Sigmoid colon (tissue), 7 donors: ENCODE data around the gene SCN9A. TPM values are rescaled to one million over a fixed set of nuclear protein-coding genes. Genes with fewer than 3 reads are reported as not detected.

Experiments
- DNase-seq: peaks from one replicate; pipeline ENCODE4 v3.0.0-alpha.2; 2019
- H3K27ac ChIP-seq, 4 donors: fragments of 200-600 bp; sonication (generic); one replicate each; pipeline ENCODE4 v1.5.1; 2016 to 2019; ENCODE audit warnings: mild to moderate bottlenecking in 1 of 4
- H3K27me3 ChIP-seq, 3 donors: fragments of 200-600 bp; sonication (generic); one replicate each; pipeline ENCODE4 v1.5.1; 2019; ENCODE audit warnings: mild to moderate bottlenecking in 1 of 3
- H3K36me3 ChIP-seq, 4 donors: fragments of 200-600 bp; sonication (generic); one replicate each; pipeline ENCODE4 v1.5.1; 2016 to 2019
- H3K4me1 ChIP-seq, 4 donors: fragments of 200-600 bp; sonication (generic); one replicate each; pipeline ENCODE4 v1.5.1; 2017 to 2019
- H3K4me3 ChIP-seq, 4 donors: fragments of 200-600 bp; sonication (generic); one replicate each; pipeline ENCODE4 v1.5.1; 2017 to 2019; ENCODE audit warnings: mild to moderate bottlenecking in 2 of 4, moderate library complexity in 1 of 4
- H3K9me3 ChIP-seq, 4 donors: fragments of 200-600 bp in 3 of 4; sonication (generic) in 3 of 4; one replicate each; pipeline versions ENCODE4 v1.5.1 to v1.6.1; 2013 to 2019
- CTCF ChIP-seq, 4 experiments: fragments of 450-650 bp in 3 of 4; fragments of 200-600 bp in 1 of 4; IDR thresholded peaks; one replicate each; pipeline ENCODE4 v1.5.1; 2016 to 2019; ENCODE audit warnings: antibody characterized with exemption in 4 of 4, mild to moderate bottlenecking in 3 of 4, moderate library complexity in 2 of 4
- EP300 ChIP-seq, 4 donors: sonication (generic); formaldehyde crosslinking; IDR thresholded peaks; one replicate each; pipeline ENCODE4 v1.6.1; 2017; ENCODE audit warnings: antibody characterized with exemption in 4 of 4
- POLR2A ChIP-seq, 2 donors: fragments of 450-650 bp; IDR thresholded peaks; one replicate each; pipeline ENCODE4 v1.6.1; 2016; ENCODE audit warnings: antibody characterized with exemption in 2 of 2, mild to moderate bottlenecking in 2 of 2, moderate library complexity in 2 of 2
- POLR2AphosphoS5 ChIP-seq, 4 donors: sonication (generic); formaldehyde crosslinking; IDR thresholded peaks; one replicate each; pipeline ENCODE4 v1.6.1; 2017; ENCODE audit warnings: antibody characterized with exemption in 4 of 4
- WGBS, 2 donors: extraction: QIAGEN DNeasy Blood & Tissue Kit; methylation state at CpG; one replicate each; pipeline ENCODE4 v1.1.7; 2013; 5-methylcytosine and 5-hydroxymethylcytosine counted together
- intact Hi-C: fragments of 100-400 bp; cut with DNase I; formaldehyde crosslinking; loops from one replicate; pipeline ENCODE4 v1.15.1; 2023
- polyA plus RNA-seq, 3 donors: library from polyadenylated mRNA; stranded (reverse); fragments of 200-250 nt; gene quantifications; one replicate each; pipeline ENCODE4 v1.2.3, GENCODE V29; 2013
- total RNA-seq, 4 donors: library from RNA; depleted of rRNA; stranded (reverse); fragments of >200 nt; gene quantifications; one replicate each; pipeline ENCODE4 v1.1.0, GENCODE V29; 2016
- donor health status: healthy with polysubstance abuse.
- donor health status: Bipolar disorder and iron deficiency.
- donor health status: healthy.

The SCN9A gene
- total and polyA plus RNA-seq, 7 donors, result 0.23 to 22.1 (median 14.3) TPM

GRCh38 chr2:166332106-166332505, 43.6 kb downstream of the SCN9A start:
- H3K27ac ChIP-seq, result no peak overlapping the region
- no peaks in the 10 kb centered on the region for H3K36me3 ChIP-seq
- intact Hi-C loops, result no loop called here
- H3K27me3 ChIP-seq, result no peaks in the 10 kb centered on the region
- H3K4me1 ChIP-seq, result peaks cover 0 to 6% (median 0%) of the 10 kb centered on the region in 4 donors
- DNase-seq, result no peak
- TF ChIP-seq EP300 (IDR thresholded peaks at IDR 0.05) (no peak), POLR2A (IDR thresholded peaks at IDR 0.05) (no peak), POLR2AphosphoS5 (IDR thresholded peaks at IDR 0.05) (no peak), CTCF (IDR thresholded peaks at IDR 0.05) (no peak)
- no peak overlapping the region for H3K4me3 ChIP-seq
- H3K9me3 ChIP-seq, result no peaks in the 10 kb centered on the region

- DNase-seq, result no peak
- H3K4me1 ChIP-seq, result peaks cover 0 to 6% (median 0%) of the 10 kb centered on the region in 4 donors
- H3K4me3 ChIP-seq, result no peak overlapping the region
- H3K9me3 ChIP-seq, result no peaks in the 10 kb centered on the region
- no peak overlapping the region for H3K27ac ChIP-seq
- no peaks in the 10 kb centered on the region for H3K27me3 ChIP-seq
- no peak for TF ChIP-seq POLR2AphosphoS5 (IDR thresholded peaks at IDR 0.05)
- TF ChIP-seq EP300 (IDR thresholded peaks at IDR 0.05), result no peak
- no peak for TF ChIP-seq POLR2A (IDR thresholded peaks at IDR 0.05)
- no peak for TF ChIP-seq CTCF (IDR thresholded peaks at IDR 0.05)
- 93 to 98% methylated on average over 1 of the region's 1 CpG for WGBS, 2 donors
- no peaks in the 10 kb centered on the region for H3K36me3 ChIP-seq
- intact Hi-C loops, result no loop called here
Measured at GRCh38 chr2:166331468-166331867, 44.3 kb downstream of the SCN9A start.

- intact Hi-C loops, result no loop called here
- Histone ChIP-seq H3K36me3 (no peaks in the 10 kb centered on the region), H3K4me1 (no peaks in the 10 kb centered on the region), H3K27me3 (no peaks in the 10 kb centered on the region), H3K4me3 (no peak overlapping the region), H3K27ac (no peak overlapping the region), H3K9me3 (no peaks in the 10 kb centered on the region)
- no peak for DNase-seq
- no peak for TF ChIP-seq POLR2AphosphoS5 (IDR thresholded peaks at IDR 0.05)
- no peak for TF ChIP-seq CTCF (IDR thresholded peaks at IDR 0.05)
- TF ChIP-seq POLR2A (IDR thresholded peaks at IDR 0.05), result no peak
- no peak for TF ChIP-seq EP300 (IDR thresholded peaks at IDR 0.05)
Measured at GRCh38 chr2:166329465-166329864, 46.3 kb downstream of the SCN9A start.

- DNase-seq, result no peak
- 56 to 72% methylated on average over 3 of the region's 3 CpGs for WGBS, 2 donors
- Histone ChIP-seq H3K9me3 (no peaks in the 10 kb centered on the region), H3K4me1 (no peaks in the 10 kb centered on the region), H3K27me3 (no peaks in the 10 kb centered on the region), H3K4me3 (no peak overlapping the region), H3K27ac (no peak overlapping the region), H3K36me3 (no peaks in the 10 kb centered on the region)
- TF ChIP-seq POLR2AphosphoS5 (IDR thresholded peaks at IDR 0.05), result no peak
- TF ChIP-seq CTCF (IDR thresholded peaks at IDR 0.05), result no peak
- TF ChIP-seq EP300 (IDR thresholded peaks at IDR 0.05), result no peak
- no peak for TF ChIP-seq POLR2A (IDR thresholded peaks at IDR 0.05)
- intact Hi-C loops, result no loop called here
Measured at GRCh38 chr2:166328147-166328546, 47.6 kb downstream of the SCN9A start.

GRCh38 chr2:166321076-166321475, 54.7 kb downstream of the SCN9A start:
- no peak for DNase-seq
- intact Hi-C loops, result no loop called here
- no peaks in the 10 kb centered on the region for H3K27me3 ChIP-seq
- H3K27ac ChIP-seq, result no peak overlapping the region
- H3K4me1 ChIP-seq, result no peaks in the 10 kb centered on the region
- H3K4me3 ChIP-seq, result no peak overlapping the region
- H3K36me3 ChIP-seq, result no peaks in the 10 kb centered on the region
- no peaks in the 10 kb centered on the region for H3K9me3 ChIP-seq
- TF ChIP-seq CTCF (IDR thresholded peaks at IDR 0.05), result no peak
- TF ChIP-seq POLR2AphosphoS5 (IDR thresholded peaks at IDR 0.05), result no peak
- no peak for TF ChIP-seq EP300 (IDR thresholded peaks at IDR 0.05)
- no peak for TF ChIP-seq POLR2A (IDR thresholded peaks at IDR 0.05)
- WGBS, 2 donors, result 92 to 96% methylated on average over 3 of the region's 3 CpGs
